GM12801 (cell line): ENCODE results near the gene ITGB6.

ENCODE experiments used
- TF ChIP-seq, protein P1 (sequence below): IDR thresholded peaks from one replicate; pipeline ENCODE4 v1.5.1; 2011; ENCODE audit warnings: control low read depth; ENCODE audit not compliant: insufficient read length; ENCODE audit errors: extremely low read depth

The ITGB6 gene

DNA sequence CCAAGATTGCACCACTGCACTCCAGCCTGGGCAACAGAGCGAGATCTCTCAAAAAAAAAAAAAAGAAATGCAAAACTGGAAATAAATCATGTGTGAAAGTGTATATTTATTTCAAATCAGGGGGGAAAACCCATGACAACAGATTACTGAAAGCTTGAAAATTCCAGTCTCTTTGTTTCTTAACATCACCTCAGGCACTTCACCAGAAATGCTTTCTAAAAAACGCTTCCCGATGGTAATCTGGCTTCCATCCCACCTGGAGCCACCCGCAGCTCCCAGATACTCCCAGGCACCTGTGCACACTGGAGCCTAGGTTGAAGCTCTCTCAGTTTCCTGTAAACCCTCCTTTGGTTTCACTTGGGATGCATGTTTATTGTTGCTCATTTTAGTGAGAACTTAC, 7.2 kb upstream of the ITGB6 start:
- TF ChIP-seq, protein P1, sequence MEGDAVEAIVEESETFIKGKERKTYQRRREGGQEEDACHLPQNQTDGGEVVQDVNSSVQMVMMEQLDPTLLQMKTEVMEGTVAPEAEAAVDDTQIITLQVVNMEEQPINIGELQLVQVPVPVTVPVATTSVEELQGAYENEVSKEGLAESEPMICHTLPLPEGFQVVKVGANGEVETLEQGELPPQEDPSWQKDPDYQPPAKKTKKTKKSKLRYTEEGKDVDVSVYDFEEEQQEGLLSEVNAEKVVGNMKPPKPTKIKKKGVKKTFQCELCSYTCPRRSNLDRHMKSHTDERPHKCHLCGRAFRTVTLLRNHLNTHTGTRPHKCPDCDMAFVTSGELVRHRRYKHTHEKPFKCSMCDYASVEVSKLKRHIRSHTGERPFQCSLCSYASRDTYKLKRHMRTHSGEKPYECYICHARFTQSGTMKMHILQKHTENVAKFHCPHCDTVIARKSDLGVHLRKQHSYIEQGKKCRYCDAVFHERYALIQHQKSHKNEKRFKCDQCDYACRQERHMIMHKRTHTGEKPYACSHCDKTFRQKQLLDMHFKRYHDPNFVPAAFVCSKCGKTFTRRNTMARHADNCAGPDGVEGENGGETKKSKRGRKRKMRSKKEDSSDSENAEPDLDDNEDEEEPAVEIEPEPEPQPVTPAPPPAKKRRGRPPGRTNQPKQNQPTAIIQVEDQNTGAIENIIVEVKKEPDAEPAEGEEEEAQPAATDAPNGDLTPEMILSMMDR: no peak

DNA sequence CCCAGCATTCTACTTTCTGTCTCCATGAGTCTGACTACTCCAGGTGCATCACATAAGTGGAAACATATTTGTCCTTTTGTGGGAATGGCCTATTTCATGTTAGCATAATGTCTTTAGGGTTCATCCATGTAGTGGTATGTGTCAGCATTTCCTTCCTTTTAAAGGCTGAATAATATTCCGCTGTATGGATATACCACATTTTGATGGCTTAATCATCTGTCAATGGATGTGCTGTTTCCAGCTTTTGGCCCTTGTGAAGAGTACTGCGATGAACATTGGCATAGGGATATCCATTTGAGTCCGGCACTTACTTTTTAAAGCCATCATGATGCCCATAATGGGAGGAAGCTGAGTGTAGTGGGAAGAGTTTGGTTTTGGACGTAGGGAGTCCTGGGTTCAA, 6.4 kb upstream of the ITGB6 start:
- TF ChIP-seq, protein P1: no peak

DNA sequence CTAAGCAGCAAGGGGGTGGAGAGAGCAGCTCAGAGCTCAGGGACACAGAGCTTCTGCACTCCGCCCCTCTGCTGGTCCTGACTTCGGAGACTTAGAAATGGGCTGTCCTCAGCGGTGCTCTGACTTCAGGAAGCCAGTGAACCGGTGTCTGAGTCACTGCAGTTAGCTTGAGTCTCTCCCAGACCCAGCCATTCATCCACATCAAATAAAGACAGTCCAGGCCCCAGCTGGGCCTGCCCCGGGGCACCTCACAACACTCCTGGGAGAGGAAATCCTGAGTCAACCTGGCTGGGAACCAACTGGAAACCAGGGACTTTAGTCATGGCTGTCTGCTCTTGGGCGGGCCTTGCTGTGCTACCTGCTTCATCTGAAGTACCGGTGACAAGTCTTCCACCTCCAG, 5.4 kb upstream of the ITGB6 start:
- TF ChIP-seq, protein P1: no peak

DNA sequence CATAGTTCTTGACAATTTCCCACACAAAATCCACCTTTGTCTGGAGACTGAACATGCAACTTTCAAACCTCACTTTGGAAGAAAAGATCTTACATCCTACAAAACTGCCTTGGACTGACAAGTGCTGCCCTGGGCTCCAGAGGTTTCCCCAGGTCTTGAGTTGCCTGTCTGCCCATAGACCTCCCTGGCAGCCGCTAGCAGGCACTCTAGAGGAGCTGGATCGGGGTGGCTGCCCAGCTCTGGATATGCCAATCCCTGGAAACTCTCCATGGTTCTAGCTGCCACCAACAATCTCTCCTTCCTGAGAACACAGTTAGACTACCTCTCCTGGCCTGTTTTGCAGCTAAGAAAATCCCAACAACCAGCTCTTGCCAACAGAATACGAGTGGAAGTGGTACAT, 3.4 kb upstream of the ITGB6 start:
- TF ChIP-seq, protein P1: no peak

DNA sequence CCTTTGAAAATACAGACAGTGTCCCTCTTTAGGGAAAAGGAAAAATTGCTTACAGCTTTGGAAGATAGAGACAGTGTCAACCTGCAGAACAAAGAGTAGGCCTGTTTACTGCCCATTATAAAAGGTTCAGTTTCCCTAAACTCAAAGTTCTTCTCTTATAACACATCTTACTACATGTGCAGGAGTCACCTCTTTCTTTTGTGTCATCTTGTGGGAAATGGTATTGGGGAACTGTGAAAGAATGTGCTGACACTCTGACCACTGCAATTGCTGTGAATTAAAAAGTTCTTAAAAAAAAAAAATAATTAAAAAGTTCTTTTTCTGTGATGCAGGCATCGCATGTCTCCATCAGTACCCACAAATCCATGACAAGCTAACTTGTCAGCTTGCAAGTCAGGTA, 2.9 kb upstream of the ITGB6 start:
- TF ChIP-seq, protein P1: no peak

DNA sequence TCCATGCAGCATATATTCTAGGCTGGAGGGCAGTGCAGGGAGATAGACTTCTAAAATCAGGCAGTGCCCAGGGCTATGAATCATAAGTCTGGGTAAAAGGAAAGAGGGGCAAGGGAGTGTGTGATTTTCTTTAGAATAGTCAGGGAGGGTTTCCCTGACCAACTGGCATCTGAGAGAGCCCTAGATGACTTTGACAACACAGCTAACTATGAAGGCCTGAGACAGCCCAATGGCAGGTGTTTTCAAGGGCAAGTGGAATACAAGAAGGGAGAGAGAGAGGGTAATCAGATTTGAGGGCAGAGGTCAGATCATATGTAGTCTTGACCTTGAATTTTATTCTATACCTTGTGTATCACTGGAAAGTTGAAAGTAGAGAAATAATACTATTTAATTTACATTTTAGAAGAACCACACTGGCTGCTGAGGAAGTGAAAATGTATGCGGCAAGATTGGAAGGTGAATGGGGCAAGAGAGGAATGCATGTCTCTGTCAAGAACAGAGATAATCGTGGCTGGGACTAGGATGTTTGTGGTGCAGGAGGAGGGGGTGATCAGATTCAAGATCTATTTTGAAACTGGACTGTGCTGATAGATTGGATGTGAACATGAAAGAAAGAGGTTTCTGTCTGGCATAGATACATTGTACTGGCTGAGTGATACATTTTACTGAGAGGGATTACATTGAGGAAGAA, 1.9 kb upstream of the ITGB6 start:
- TF ChIP-seq, protein P1: no peak

DNA sequence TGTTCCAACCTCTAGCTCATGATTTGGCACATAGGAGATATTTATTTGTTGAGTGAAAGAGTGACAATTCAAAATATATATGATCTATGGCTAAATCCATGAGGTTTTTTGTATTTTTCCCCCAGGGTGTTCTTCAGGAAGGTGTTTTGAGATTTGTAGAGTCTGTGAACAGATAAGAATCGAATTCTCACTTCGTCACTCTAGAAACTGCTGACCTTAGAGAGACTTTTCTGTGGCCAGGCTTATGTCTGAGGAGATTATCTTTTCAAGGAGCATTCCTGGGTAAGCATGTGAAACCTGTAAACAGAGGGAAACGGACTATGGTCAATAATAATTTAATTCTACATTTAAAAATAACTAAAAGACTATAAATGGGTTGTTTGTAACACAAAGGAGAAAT, 849 bp upstream of the ITGB6 start:
- TF ChIP-seq, protein P1: no peak
